Occipital lobe (tissue), 2 donors: ENCODE data around the gene LARP6. TPM values are rescaled to one million over a fixed set of nuclear protein-coding genes. Genes with fewer than 3 reads are reported as not detected.
"Not testable (repeated sequence)": the region's sequence is repeated elsewhere in the genome, so short reads cannot be mapped to it uniquely, and the experiment has no call there.

Experiments
- DNase-seq: peaks from one replicate; lab custom pipeline; 2025; lab: John Stamatoyannopoulos, UW
- total RNA-seq: library from RNA; depleted of rRNA; stranded (reverse); fragments of >200 nt; gene quantifications from one replicate; pipeline ENCODE4 v1.2.3, GENCODE V29; 2014

The LARP6 gene
- total RNA-seq: 21.5 TPM

- DNase-seq: peak; percentile 57
These were observed at the start of gene LARP6 for GRCh38 chr15:70853973-70854665. TSS of gene LARP6 (minus strand) at chr15:70854157. CDS start at chr15:70854088, 69 bp downstream.

DNA sequence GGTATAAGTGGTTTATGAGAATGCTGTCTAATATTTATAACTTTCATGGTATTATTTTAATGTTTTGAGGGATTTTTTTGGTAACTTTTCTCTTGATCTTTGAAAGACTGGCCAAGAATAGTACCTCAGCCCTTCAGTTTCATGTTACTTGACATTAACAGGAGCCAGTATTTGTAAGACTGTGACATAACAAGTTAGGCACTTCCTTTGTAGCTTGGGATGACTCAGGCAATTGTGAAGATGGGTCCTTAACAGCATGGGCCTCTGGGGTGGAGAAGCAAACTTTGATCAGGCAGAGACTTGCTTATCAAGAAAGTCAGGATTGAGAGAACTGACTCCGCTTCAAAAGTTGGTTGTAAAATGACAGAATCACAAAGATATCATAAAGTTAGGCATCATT lies 48.1 kb upstream of the LARP6 start:
- no peak for DNase-seq

DNA sequence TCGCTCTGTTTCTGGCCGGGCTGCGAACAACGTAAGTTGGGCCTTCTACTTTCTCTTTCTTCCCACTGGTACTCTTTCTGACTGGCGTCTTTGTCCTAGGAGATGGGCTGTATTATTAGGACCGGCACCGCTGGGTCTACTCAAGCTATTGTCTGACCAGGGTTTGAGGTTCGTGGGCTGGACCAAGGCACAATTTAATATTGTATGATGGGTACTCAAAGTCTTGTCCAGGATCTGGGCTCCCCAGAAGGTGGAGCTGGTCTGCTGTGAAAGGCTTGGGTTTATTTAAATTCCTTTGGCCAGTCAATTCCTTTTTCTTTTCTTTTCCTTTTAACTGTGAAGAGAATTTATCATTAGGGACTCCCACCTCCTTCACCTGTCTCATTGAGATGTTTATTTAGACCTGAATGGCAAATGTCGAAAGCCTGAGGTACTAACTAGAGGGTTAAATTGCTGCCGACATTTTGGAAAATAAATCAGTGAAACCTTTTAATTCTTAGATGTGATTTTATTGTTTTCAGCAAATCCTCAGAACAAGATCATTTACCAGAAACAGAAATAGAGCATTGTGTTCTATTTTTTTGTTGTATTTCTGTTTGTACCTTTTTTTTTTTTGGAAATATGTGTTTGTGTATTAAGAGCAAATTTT lies 39.1 kb upstream of the LARP6 start:
- no peak for DNase-seq

DNA sequence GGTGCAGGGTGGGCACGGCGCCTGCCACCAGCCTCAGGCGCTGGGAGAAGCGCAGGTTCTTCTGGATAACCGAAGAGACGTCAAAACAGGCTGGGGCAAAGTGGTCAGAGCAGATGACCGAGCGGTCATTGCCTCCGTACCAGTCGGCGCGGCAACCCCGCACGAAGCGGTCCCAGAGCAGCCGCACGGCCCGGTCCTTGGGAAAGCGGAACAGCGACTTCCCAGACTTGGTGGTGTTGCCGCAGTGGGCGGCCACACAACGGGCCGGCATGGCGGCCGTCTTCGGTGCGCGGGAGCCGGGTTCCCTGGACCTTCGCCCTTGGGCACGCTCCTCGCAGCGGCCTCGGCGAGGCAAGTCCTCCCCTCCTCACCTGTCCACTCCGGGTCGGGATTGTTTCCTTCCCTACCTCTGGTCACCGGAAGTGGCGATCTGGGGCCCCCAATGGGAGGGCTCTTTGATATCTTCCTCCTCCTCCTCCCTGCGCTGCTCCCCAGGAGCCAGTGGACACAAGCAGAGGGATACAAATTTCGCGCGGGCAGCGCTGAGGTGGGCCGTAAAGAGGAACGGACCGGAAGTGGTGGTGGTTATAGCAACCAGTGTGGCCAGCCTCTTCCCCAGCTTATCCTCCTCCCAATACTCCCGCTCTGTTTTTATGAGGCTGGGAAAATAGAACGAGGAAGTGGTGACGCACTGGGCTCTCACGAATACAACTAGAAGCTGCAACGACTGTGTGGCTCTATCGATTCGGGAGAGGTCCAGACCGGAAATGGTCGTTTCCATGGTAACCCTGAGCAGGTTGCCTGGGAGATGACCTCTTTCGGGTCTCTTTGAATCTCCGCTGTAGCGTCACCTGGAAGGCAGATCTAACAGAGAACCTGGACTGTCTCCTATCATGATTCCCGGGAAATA lies 38.3 kb upstream of the LARP6 start, which contains the start of the genes LRRC49 and THAP10:
Gene LRRC49, plus strand, starts transcription at position 825 of the 910 bp plus-strand sequence. Its CDS starts 69 bp downstream, at position 894.
Gene THAP10, minus strand, starts transcription at position 432 of the 910 bp plus-strand sequence. Its CDS starts 161 bp downstream, at position 271.
- DNase-seq: peak; percentile 86

GRCh38 chr15:70882361-70882760 lies 28.4 kb upstream of the LARP6 start:
- no peak for DNase-seq

DNA sequence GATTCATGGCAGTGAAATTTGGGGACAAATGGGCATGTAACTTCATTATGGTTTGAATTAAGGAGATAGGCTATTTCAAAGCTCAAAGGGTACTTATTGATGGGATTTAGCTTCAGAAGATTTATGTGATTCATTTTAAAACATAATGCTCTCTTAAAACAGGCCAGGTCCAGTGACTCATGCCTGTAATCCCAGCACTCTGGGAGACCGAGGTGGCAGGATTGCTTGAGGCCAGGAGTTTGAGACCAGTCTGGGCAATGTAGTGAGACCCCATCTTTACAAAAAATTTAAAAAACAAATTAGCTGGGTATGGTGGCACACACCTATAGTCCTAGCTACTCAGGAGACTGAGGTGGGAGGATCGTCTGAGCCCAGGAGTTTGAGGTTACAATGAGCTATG lies 26.8 kb upstream of the LARP6 start:
- DNase-seq: no peak

GRCh38 chr15:70879401-70879800 lies 25.4 kb upstream of the LARP6 start:
- no peak for DNase-seq

DNA sequence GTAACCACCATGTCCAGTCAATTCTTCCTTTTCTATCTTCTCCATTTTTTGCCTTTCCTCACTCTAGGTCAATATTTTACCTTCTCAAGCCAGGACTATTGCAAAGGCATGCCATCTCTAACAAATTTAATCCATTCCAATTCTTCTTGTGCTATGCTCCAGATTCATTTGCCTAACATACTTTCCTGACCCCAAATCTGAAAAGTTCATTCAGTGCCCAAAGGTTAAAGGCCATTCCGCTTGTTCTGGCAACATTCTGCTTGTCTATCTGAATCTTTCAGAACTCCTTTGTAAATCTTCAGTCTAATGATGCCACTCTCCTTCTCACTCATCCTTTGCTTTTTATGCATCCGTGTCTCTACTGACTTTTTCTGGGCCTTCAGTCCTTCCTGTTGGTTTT lies 22.7 kb upstream of the LARP6 start:
- DNase-seq: no peak

GRCh38 chr15:70876011-70876410 lies 22.1 kb upstream of the LARP6 start:
- DNase-seq: no peak

GRCh38 chr15:70875001-70875782 lies 21.2 kb upstream of the LARP6 start:
- no peak for DNase-seq

- no peak for DNase-seq
These were observed 19.5 kb upstream of the LARP6 start for GRCh38 chr15:70873232-70874054.

DNA sequence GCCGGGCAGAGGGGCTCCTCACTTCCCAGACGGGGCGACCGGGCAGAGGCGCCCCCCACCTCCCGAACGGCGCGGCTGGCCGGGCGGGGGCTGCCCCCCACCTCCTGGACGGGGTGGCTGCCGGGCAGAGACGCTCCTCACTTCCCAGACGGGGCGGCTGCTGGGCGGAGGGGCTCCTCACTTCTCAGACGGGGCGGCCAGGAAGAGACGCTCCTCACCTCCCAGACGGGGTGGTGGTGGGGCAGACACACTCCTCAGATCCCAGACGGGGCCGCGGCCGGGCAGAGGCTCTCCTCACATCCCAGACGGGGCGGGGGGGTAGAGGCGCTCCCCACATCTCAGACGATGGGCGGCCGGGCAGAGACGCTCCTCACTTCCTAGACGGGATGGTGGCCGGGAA lies 17.5 kb upstream of the LARP6 start:
- DNase-seq: not testable (repeated sequence)

- no peak for DNase-seq
These were observed 16.1 kb upstream of the LARP6 start for GRCh38 chr15:70870051-70870450.

DNA sequence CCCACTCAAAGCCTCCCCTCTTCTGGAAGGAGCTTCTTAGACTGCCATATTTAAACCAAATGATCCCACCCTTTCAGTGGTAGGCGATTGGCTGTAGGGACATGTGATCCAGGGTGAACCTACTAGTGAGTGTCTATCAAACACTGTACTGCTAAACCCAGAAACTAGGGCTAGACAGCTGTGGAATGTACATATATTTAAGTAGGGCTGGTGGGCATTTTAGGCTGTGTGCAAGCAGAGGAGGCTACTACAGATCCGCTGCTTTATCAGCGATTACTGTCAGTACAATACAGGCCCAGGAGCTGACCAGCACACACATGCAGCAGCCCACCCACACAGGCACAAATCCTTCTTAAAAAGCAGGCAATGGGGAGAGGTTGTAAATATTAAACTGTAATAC lies 15.4 kb upstream of the LARP6 start:
- no peak for DNase-seq

DNA sequence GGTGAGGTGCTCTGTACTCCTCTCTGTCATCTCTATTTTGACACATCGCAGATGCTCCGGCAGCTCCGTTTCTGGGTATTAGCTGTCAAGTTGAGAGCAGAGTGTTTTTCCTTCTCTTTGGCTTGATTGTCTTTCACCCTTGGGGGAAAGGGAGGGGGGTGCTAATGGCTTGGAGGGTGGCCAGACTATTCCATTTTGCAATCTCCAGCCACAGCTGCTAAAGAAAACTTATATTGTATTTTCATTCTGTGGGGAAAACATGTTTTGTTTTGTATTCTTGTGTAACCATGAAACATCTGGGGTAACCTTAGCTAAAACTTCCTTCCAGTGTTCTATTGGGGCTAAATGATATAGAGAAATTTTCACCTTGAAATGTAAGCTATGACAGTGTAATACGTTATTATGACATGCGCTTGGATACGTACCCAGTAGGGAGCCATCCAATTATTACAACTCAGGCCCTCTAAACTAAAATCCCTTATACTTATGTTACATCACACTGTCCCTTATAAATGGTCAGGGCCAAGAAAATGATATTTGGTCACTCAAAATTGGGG lies 14.0 kb upstream of the LARP6 start:
- DNase-seq: no peak

DNA sequence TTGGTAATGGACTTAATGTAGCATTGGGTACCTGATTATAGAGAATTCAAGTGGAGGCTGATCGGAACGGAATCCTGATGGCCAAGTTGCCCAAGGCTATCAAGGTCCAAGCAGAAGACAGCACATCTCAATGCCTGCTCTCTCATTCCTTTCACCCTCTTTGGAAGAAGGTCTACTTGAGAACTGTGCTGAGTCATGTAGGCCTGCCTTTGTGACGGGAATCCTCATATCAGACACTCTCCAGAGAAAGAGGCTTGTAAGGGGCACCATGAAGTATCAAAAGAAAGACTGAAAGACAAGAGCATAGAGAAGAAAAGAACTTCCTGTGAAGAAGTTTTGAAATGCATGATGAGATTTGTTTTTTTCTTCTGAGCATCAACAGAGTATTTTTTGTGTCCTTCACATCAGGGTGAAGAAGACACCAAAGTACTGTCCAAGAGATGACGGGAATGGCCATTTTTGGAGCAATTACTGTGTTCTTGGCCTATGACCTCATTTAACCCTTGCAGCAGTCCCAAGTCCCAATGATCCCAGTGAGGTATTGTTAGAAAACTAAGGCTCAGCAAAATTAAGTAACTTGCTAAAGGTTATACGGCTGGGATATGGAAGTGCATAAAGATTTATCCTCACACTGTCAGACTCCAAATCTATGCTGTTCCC lies 13.2 kb upstream of the LARP6 start:
- no peak for DNase-seq

- DNase-seq: peak; percentile 46
These were observed 9.7 kb upstream of the LARP6 start for GRCh38 chr15:70863450-70864218.

GRCh38 chr15:70859998-70860397 lies 6.0 kb upstream of the LARP6 start:
- no peak for DNase-seq
